NCI-H1048 (cell line): ENCODE results near the gene CFAP61.
"Not testable (repeated sequence)": the region's sequence is repeated elsewhere in the genome, so short reads cannot be mapped to it uniquely, and the experiment has no call there.

Experiments used
- DNase-seq: peaks from one replicate; lab custom pipeline; 2025; lab: John Stamatoyannopoulos, UW

Gene CFAP61

GRCh38 chr20:20210943-20211273 is 158.6 kb downstream of the CFAP61 start:
- no peak for DNase-seq

GRCh38 chr20:20211274-20211987 is 159.1 kb downstream of the CFAP61 start:
- no peak for DNase-seq

- no peak for DNase-seq
Measured at GRCh38 chr20:20211988-20212518, 159.7 kb downstream of the CFAP61 start.

GRCh38 chr20:20212675-20213096 is 160.4 kb downstream of the CFAP61 start:
- DNase-seq: no peak

- no peak for DNase-seq
Measured at GRCh38 chr20:20213526-20214121, 161.3 kb downstream of the CFAP61 start.

- no peak for DNase-seq
Measured at GRCh38 chr20:20214757-20215275, 162.5 kb downstream of the CFAP61 start.

- DNase-seq: no peak
Measured at GRCh38 chr20:20215976-20216727, 163.8 kb downstream of the CFAP61 start.

GRCh38 chr20:20216941-20217340 is 164.6 kb downstream of the CFAP61 start:
- no peak for DNase-seq

- DNase-seq: no peak
Measured at GRCh38 chr20:20217621-20218020, 165.3 kb downstream of the CFAP61 start.

GRCh38 chr20:20218106-20218505 is 165.8 kb downstream of the CFAP61 start:
- not testable (repeated sequence) for DNase-seq

- no peak for DNase-seq
Measured at GRCh38 chr20:20219016-20219415, 166.7 kb downstream of the CFAP61 start.

- no peak for DNase-seq
Measured at GRCh38 chr20:20220134-20220533, 167.8 kb downstream of the CFAP61 start.

- DNase-seq: no peak
Measured at GRCh38 chr20:20223981-20224380, 171.6 kb downstream of the CFAP61 start.

- no peak for DNase-seq
Measured at GRCh38 chr20:20224806-20225205, 172.5 kb downstream of the CFAP61 start.

- DNase-seq: no peak
Measured at GRCh38 chr20:20225325-20226043, 173.2 kb downstream of the CFAP61 start.

- no peak for DNase-seq
Measured at GRCh38 chr20:20226554-20226953, 174.2 kb downstream of the CFAP61 start.

GRCh38 chr20:20227013-20227571 is 174.8 kb downstream of the CFAP61 start:
- DNase-seq: no peak

GRCh38 chr20:20228351-20228750 is 176.0 kb downstream of the CFAP61 start:
- no peak for DNase-seq

- no peak for DNase-seq
Measured at GRCh38 chr20:20229595-20229994, 177.3 kb downstream of the CFAP61 start.

GRCh38 chr20:20230741-20231140 is 178.4 kb downstream of the CFAP61 start:
- DNase-seq: no peak

- DNase-seq: no peak
Measured at GRCh38 chr20:20231528-20232298, 179.4 kb downstream of the CFAP61 start.
